B cell (primary cell): ENCODE results near the gene RBMS3. TPM values are rescaled to one million over a fixed set of nuclear protein-coding genes. Genes with fewer than 3 reads are reported as not detected.

Experiments
- ATAC-seq: fragments of 200-7000 bp; cut with Tn5 transposase; one replicate; pipeline ENCODE4 v1.10.0; 2021; ENCODE audit warnings: low read depth, mild to moderate bottlenecking, moderate number of reproducible peaks, moderate library complexity
- CTCF ChIA-PET: fragments of 350-600 bp; sonication (Branson Sonifier 250); formaldehyde crosslinking; loops from one replicate; lab custom pipeline; 2021; ENCODE audit warnings: antibody characterized with exemption, inconsistent platforms; lab: Charles Lee
- POLR2A ChIA-PET: fragments of 350-600 bp; sonication (Branson Sonifier 250); formaldehyde crosslinking; loops from one replicate; lab custom pipeline; 2021; ENCODE audit warnings: antibody characterized with exemption; lab: Charles Lee
- DNase-seq: peaks from one replicate; pipeline ENCODE4 v3.0.0; 2013
- H2AFZ ChIP-seq: 2 replicates; pipeline ENCODE4 v1.6.1; 2012; ENCODE audit warnings: mild to moderate bottlenecking, low read depth, low read length; ENCODE audit not compliant: insufficient read depth, poor library complexity, severe bottlenecking
- H3K27ac ChIP-seq, 2 donors: 1 replicate in 1 of 2; 2 replicates in 1 of 2; pipeline ENCODE4 v1.5.1; 2012 to 2013; ENCODE audit warnings: low read length in 2 of 2, mild to moderate bottlenecking in 2 of 2, moderate library complexity in 1 of 2
- H3K27me3 ChIP-seq, 4 experiments: fragments of 200-600 bp in 1 of 4; sonication (generic) in 1 of 4; replicated peaks in 1 of 4; 1 replicate in 2 of 4; 2 replicates in 2 of 4; pipeline versions ENCODE4 v1.6.1 to v1.7.0; 2013 to 2016; ENCODE audit warnings: low read length in 3 of 4, mild to moderate bottlenecking in 2 of 4, mixed read lengths in 1 of 4, moderate library complexity in 1 of 4; ENCODE audit not compliant: insufficient read depth in 4 of 4, control insufficient read depth in 3 of 4; ENCODE audit errors: control extremely low read depth in 1 of 4
- H3K36me3 ChIP-seq, 2 experiments: replicated peaks in 1 of 2; 1 replicate in 1 of 2; 2 replicates in 1 of 2; pipeline versions ENCODE4 v1.6.1 to v1.7.1; 2013; ENCODE audit warnings: low read length in 1 of 2; ENCODE audit not compliant: insufficient read depth in 2 of 2, control insufficient read depth in 1 of 2; ENCODE audit errors: control extremely low read depth in 1 of 2, extremely low read depth in 1 of 2
- H3K4me1 ChIP-seq, 2 donors: fragments of 200-600 bp in 1 of 2; sonication (generic) in 1 of 2; 1 replicate in 1 of 2; 2 replicates in 1 of 2; pipeline versions ENCODE4 v1.5.1 to v1.6.1; 2013 to 2017; ENCODE audit warnings: low read length in 2 of 2; ENCODE audit not compliant: control insufficient read depth in 2 of 2, insufficient read depth in 2 of 2
- H3K4me2 ChIP-seq: replicated peaks from 2 replicates; pipeline ENCODE3; 2012; ENCODE audit warnings: mild to moderate bottlenecking, low read depth, low read length; ENCODE audit not compliant: poor library complexity, severe bottlenecking
- H3K4me3 ChIP-seq, 5 experiments: fragments of 200-600 bp in 1 of 5; sonication (generic) in 1 of 5; 1 replicate in 3 of 5; 2 replicates in 2 of 5; pipeline versions ENCODE4 v1.5.1 to v1.7.0; 2011 to 2016; ENCODE audit warnings: low read length in 4 of 5, mild to moderate bottlenecking in 4 of 5, low read depth in 2 of 5, control low read depth in 1 of 5, moderate library complexity in 1 of 5; ENCODE audit not compliant: insufficient read depth in 1 of 5; ENCODE audit errors: control extremely low read depth in 1 of 5, extremely low read depth in 1 of 5
- H3K79me2 ChIP-seq: fragments of 200-600 bp; sonication (generic); one replicate; pipeline ENCODE4 v1.6.0; 2016; ENCODE audit warnings: low read length; ENCODE audit not compliant: control insufficient read depth, insufficient read depth
- H3K9ac ChIP-seq: fragments of 200-600 bp; sonication (generic); 2 replicates; pipeline ENCODE4 v1.6.1; 2017; ENCODE audit warnings: mild to moderate bottlenecking, low read length, moderate library complexity
- H3K9me3 ChIP-seq, 3 donors: one replicate each; pipeline versions ENCODE4 v1.6.1 to v1.7.1; 2013; ENCODE audit warnings: low read length in 2 of 3; ENCODE audit not compliant: control insufficient read depth in 2 of 3, insufficient read depth in 1 of 3; ENCODE audit errors: control extremely low read depth in 1 of 3
- H4K20me1 ChIP-seq: 2 replicates; pipeline ENCODE4 v1.6.0; 2012; ENCODE audit warnings: mild to moderate bottlenecking, low read length; ENCODE audit not compliant: insufficient read depth, control insufficient read depth, poor library complexity, severe bottlenecking
- H3K27ac Mint-ChIP-seq: one replicate; pipeline ENCODE4 v1.8.0; 2021; ENCODE audit warnings: mixed read lengths
- H3K27me3 Mint-ChIP-seq: one replicate; pipeline ENCODE4 v1.8.0; 2021; ENCODE audit warnings: mixed read lengths
- H3K4me1 Mint-ChIP-seq: one replicate; pipeline ENCODE4 v1.8.0; 2021; ENCODE audit warnings: mixed read lengths
- H3K4me3 Mint-ChIP-seq: one replicate; pipeline ENCODE4 v1.8.0; 2021; ENCODE audit warnings: mixed read lengths
- H3K9me3 Mint-ChIP-seq: one replicate; pipeline ENCODE4 v1.8.0; 2022; ENCODE audit warnings: mixed read lengths; ENCODE audit not compliant: insufficient read depth
- EZH2 ChIP-seq: IDR thresholded peaks from 2 replicates; pipeline ENCODE4 v1.6.1; 2012; ENCODE audit warnings: borderline replicate concordance, low read depth, mild to moderate bottlenecking, moderate library complexity, low read length; ENCODE audit not compliant: insufficient read depth, poor library complexity, severe bottlenecking
- WGBS: methylation state at CpG from one replicate; pipeline ENCODE4 v1.1.5; 2013; ENCODE audit warnings: missing lambda C conversion rate; ENCODE audit not compliant: insufficient coverage; 5-methylcytosine and 5-hydroxymethylcytosine counted together
- intact Hi-C: fragments of 100-400 bp; cut with micrococcal nuclease; formaldehyde crosslinking; loops from one replicate; pipeline ENCODE4 v1.10.0; 2022
- polyA plus RNA-seq: library from polyadenylated mRNA; depleted of rRNA; stranded (reverse); fragments of >200 nt; gene quantifications from 2 replicates; pipeline ENCODE4 v1.2.3, GENCODE V29; 2012
- total RNA-seq, 2 donors: library from RNA; stranded (reverse); fragments of 120-200 nt in 1 of 2; gene quantifications; 1 replicate in 1 of 2; 2 replicates in 1 of 2; pipeline versions ENCODE4 v1.2.3 to v1.2.4, GENCODE V29; 2013 to 2022
- TF ChIP-seq, protein P1 (sequence below): fragments of 200-600 bp; IDR thresholded peaks from one replicate; pipeline ENCODE4 v1.8.0; 2022; ENCODE audit warnings: antibody characterized with exemption, mild to moderate bottlenecking

Gene RBMS3
- total and polyA plus RNA-seq, 2 donors (not counting 1 experiment from before 2014, with no cell fraction given) = not detected

DNA sequence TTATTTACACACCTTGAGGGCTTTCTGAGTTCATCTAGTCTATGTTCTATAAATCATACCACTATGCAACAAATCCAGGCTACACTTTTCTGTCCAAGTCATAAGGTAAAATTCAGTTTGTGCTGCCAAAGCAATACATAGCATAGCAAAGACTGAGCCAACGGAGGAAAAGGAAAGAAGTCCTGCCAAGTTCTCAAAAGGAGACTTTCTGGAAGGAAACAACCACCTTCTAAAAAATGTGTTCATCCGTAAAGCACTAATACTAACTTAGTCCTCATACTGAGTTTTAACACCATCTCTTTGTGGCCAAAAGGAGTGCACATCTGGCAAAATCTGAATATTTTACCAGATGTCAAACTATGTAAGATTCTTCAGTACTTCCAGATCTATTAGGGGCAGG, 620.2 kb downstream of the RBMS3 start:
- Histone ChIP-seq H3K79me2 (no peaks in the 10 kb centered on the region), H2AFZ (no peak overlapping the region), H3K9ac (no peak overlapping the region), H3K27me3 (no peaks in the 10 kb centered on the region), H3K27ac (no peak overlapping the region), H3K36me3 (no peaks in the 10 kb centered on the region), H3K4me3 (no peak overlapping the region), H4K20me1 (no peaks in the 10 kb centered on the region), H3K4me1 (no peaks in the 10 kb centered on the region), H3K4me2 (no peak overlapping the region), H3K9me3 (no peaks in the 10 kb centered on the region)
- ATAC-seq = no peak
- ChIA-PET POLR2A (no interaction called here), CTCF (no interaction called here)
- no CpG with 5 or more reads among the region's 2 CpGs for WGBS
- Mint-ChIP-seq H3K9me3 (no peaks in the 10 kb centered on the region), H3K27ac (no peak overlapping the region), H3K4me3 (no peak overlapping the region), H3K4me1 (no peaks in the 10 kb centered on the region), H3K27me3 (no peaks in the 10 kb centered on the region)
- intact Hi-C loops = no loop called here
- no peak for DNase-seq
- no peak for TF ChIP-seq EZH2
- TF ChIP-seq, protein P1, sequence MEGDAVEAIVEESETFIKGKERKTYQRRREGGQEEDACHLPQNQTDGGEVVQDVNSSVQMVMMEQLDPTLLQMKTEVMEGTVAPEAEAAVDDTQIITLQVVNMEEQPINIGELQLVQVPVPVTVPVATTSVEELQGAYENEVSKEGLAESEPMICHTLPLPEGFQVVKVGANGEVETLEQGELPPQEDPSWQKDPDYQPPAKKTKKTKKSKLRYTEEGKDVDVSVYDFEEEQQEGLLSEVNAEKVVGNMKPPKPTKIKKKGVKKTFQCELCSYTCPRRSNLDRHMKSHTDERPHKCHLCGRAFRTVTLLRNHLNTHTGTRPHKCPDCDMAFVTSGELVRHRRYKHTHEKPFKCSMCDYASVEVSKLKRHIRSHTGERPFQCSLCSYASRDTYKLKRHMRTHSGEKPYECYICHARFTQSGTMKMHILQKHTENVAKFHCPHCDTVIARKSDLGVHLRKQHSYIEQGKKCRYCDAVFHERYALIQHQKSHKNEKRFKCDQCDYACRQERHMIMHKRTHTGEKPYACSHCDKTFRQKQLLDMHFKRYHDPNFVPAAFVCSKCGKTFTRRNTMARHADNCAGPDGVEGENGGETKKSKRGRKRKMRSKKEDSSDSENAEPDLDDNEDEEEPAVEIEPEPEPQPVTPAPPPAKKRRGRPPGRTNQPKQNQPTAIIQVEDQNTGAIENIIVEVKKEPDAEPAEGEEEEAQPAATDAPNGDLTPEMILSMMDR = no peak

GRCh38 chr3:29903600-29903999, 622.7 kb downstream of the RBMS3 start:
- Histone ChIP-seq H3K4me1 (no peaks in the 10 kb centered on the region), H3K4me3 (no peak overlapping the region), H3K27ac (no peak overlapping the region), H3K79me2 (no peaks in the 10 kb centered on the region), H2AFZ (no peak overlapping the region), H4K20me1 (no peaks in the 10 kb centered on the region), H3K9me3 (no peaks in the 10 kb centered on the region), H3K4me2 (no peak overlapping the region), H3K9ac (no peak overlapping the region), H3K27me3 (no peaks in the 10 kb centered on the region), H3K36me3 (no peaks in the 10 kb centered on the region)
- CTCF ChIA-PET = no interaction called here
- Mint-ChIP-seq H3K9me3 (no peaks in the 10 kb centered on the region), H3K27me3 (no peaks in the 10 kb centered on the region), H3K4me3 (no peak overlapping the region), H3K27ac (no peak overlapping the region), H3K4me1 (no peaks in the 10 kb centered on the region)
- POLR2A ChIA-PET = no interaction called here
- DNase-seq = no peak
- WGBS = no CpG with 5 or more reads among the region's 1 CpG
- ATAC-seq = no peak
- intact Hi-C loops = no loop called here
- TF ChIP-seq EZH2 = no peak
- TF ChIP-seq, protein P1 = no peak
